ENCODE data around the gene CCDC8. TPM values are rescaled to one million over a fixed set of nuclear protein-coding genes. Genes with fewer than 3 reads are reported as not detected.

The CCDC8 gene
- total RNA-seq, 1 donor from 2014 or later = 35.0 TPM

DNA sequence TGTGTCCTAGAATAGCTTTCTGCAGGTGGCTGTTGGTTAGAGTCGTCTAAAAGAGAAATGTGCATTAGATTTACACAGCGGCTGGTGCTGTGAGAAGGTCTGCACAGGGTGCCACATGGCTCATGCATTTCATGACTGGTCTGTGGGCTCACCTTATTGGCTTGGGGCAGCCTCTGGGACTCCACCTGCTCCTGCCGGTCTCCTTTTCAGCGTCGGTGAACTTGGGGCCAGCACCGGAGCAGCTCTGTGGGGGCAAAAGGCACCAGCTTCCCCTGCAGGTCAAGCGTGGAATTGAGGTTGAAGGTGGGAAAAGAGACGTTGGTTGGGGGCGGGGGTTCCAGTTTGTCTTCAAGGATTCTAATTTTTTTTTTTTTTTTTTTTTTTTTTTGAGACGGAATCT, 18.5 kb upstream of the CCDC8 start:
- Mint-ChIP-seq H3K4me3 (ENCODE audit: unreplicated experiment) (no peak overlapping the region), H3K36me3 (ENCODE audit: unreplicated experiment) (no peaks in the 10 kb centered on the region), H3K27ac (ENCODE audit: unreplicated experiment) (no peak overlapping the region), H3K27me3 (ENCODE audit: unreplicated experiment) (peaks cover 17% of the 10 kb centered on the region), H3K9me3 (ENCODE audit: unreplicated experiment) (no peaks in the 10 kb centered on the region), H3K4me1 (ENCODE audit: unreplicated experiment) (peaks cover 12% of the 10 kb centered on the region)
- TF ChIP-seq, protein P1, sequence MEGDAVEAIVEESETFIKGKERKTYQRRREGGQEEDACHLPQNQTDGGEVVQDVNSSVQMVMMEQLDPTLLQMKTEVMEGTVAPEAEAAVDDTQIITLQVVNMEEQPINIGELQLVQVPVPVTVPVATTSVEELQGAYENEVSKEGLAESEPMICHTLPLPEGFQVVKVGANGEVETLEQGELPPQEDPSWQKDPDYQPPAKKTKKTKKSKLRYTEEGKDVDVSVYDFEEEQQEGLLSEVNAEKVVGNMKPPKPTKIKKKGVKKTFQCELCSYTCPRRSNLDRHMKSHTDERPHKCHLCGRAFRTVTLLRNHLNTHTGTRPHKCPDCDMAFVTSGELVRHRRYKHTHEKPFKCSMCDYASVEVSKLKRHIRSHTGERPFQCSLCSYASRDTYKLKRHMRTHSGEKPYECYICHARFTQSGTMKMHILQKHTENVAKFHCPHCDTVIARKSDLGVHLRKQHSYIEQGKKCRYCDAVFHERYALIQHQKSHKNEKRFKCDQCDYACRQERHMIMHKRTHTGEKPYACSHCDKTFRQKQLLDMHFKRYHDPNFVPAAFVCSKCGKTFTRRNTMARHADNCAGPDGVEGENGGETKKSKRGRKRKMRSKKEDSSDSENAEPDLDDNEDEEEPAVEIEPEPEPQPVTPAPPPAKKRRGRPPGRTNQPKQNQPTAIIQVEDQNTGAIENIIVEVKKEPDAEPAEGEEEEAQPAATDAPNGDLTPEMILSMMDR (IDR thresholded peaks at IDR 0.05) = no peak
- DNase-seq (ENCODE audit: extremely low spot score, unreplicated experiment) = no peak

GRCh38 chr19:46429999-46430398, 16.6 kb upstream of the CCDC8 start:
- TF ChIP-seq, protein P1 (IDR thresholded peaks at IDR 0.05) = no peak
- no peaks in the 10 kb centered on the region for H3K36me3 Mint-ChIP-seq (ENCODE audit: unreplicated experiment)
- H3K9me3 Mint-ChIP-seq (ENCODE audit: unreplicated experiment) = no peaks in the 10 kb centered on the region
- no peak for DNase-seq (ENCODE audit: extremely low spot score, unreplicated experiment)
- no peak overlapping the region for H3K4me3 Mint-ChIP-seq (ENCODE audit: unreplicated experiment)
- H3K27me3 Mint-ChIP-seq (ENCODE audit: unreplicated experiment) = peaks cover 25% of the 10 kb centered on the region
- H3K4me1 Mint-ChIP-seq (ENCODE audit: unreplicated experiment) = peaks cover 18% of the 10 kb centered on the region
- H3K27ac Mint-ChIP-seq (ENCODE audit: unreplicated experiment) = no peak overlapping the region

GRCh38 chr19:46428239-46429135, 15.1 kb upstream of the CCDC8 start, which contains the start of gene PNMA8C:
PNMA8C (minus strand) TSS chr19:46428936; CDS start chr19:46428359, 577 bp downstream.
- DNase-seq (ENCODE audit: extremely low spot score, unreplicated experiment) = no peak
- H3K27ac Mint-ChIP-seq (ENCODE audit: unreplicated experiment) = no peak within 1 kb of the TSS
- peak within 1 kb of the TSS; percentile 64 for H3K4me3 Mint-ChIP-seq (ENCODE audit: unreplicated experiment)
- H3K36me3 Mint-ChIP-seq (ENCODE audit: unreplicated experiment) = no peaks in the 10 kb centered on the region
- H3K27me3 Mint-ChIP-seq (ENCODE audit: unreplicated experiment) = peaks cover 23% of the 10 kb centered on the region
- H3K9me3 Mint-ChIP-seq (ENCODE audit: unreplicated experiment) = no peaks in the 10 kb centered on the region
- H3K4me1 Mint-ChIP-seq (ENCODE audit: unreplicated experiment) = peaks cover 18% of the 10 kb centered on the region
- TF ChIP-seq, protein P1 (IDR thresholded peaks at IDR 0.05) = no peak

GRCh38 chr19:46427518-46428045, 14.2 kb upstream of the CCDC8 start:
- Mint-ChIP-seq H3K27me3 (ENCODE audit: unreplicated experiment) (peaks cover 23% of the 10 kb centered on the region), H3K27ac (ENCODE audit: unreplicated experiment) (no peak overlapping the region), H3K36me3 (ENCODE audit: unreplicated experiment) (no peaks in the 10 kb centered on the region), H3K9me3 (ENCODE audit: unreplicated experiment) (no peaks in the 10 kb centered on the region), H3K4me1 (ENCODE audit: unreplicated experiment) (peaks cover 18% of the 10 kb centered on the region), H3K4me3 (ENCODE audit: unreplicated experiment) (peak overlapping the region; percentile 26)
- TF ChIP-seq, protein P1 (IDR thresholded peaks at IDR 0.05) = no peak
- no peak for DNase-seq (ENCODE audit: extremely low spot score, unreplicated experiment)

GRCh38 chr19:46426506-46427162, 13.3 kb upstream of the CCDC8 start:
- H3K36me3 Mint-ChIP-seq (ENCODE audit: unreplicated experiment) = no peaks in the 10 kb centered on the region
- no peaks in the 10 kb centered on the region for H3K9me3 Mint-ChIP-seq (ENCODE audit: unreplicated experiment)
- DNase-seq (ENCODE audit: extremely low spot score, unreplicated experiment) = peak; percentile 91
- peak overlapping the region; percentile 78 for H3K4me3 Mint-ChIP-seq (ENCODE audit: unreplicated experiment)
- H3K27me3 Mint-ChIP-seq (ENCODE audit: unreplicated experiment) = peaks cover 20% of the 10 kb centered on the region
- H3K27ac Mint-ChIP-seq (ENCODE audit: unreplicated experiment) = peak overlapping the region; percentile 11
- peaks cover 18% of the 10 kb centered on the region for H3K4me1 Mint-ChIP-seq (ENCODE audit: unreplicated experiment)
- TF ChIP-seq, protein P1 (IDR thresholded peaks at IDR 0.05) = no peak

Measured in osteocyte (in vitro differentiated cells).